Hepatocyte (in vitro differentiated cells): ENCODE measurements around the gene POLR2A.

ENCODE experiments used
- EZH2 ChIP-seq: fragments of 200-600 bp; sonication (generic); IDR thresholded peaks from 2 replicates; pipeline ENCODE4 v1.6.1; 2016; ENCODE audit warnings: antibody characterized with exemption, mild to moderate bottlenecking, borderline replicate concordance
- TF ChIP-seq, protein P1 (sequence below): fragments of 200-600 bp; sonication (generic); IDR thresholded peaks from 2 replicates; pipeline ENCODE4 v1.5.1; 2016; ENCODE audit warnings: antibody characterized with exemption, mild to moderate bottlenecking; ENCODE audit not compliant: poor library complexity

DNA sequence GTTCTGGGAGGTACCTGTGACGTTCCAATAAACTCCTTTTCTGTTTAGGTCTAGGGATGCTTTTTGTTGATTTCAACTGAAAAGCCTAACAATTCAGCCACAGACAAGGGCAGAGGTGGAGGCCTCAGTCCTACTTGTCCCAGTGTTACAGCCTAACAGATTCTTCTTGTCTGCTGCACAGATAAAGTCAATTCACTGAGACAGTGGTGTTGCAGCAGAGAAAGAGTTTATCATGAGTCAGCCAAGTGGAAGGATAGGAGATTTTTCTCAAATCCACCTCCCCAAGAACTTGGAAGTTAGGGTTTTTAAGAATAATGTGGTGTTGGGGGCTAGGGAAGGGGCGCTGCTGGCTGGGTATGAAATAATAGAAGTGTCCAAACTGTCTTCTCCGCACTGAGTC, 53.9 kb downstream of the POLR2A start:
- TF ChIP-seq, protein P1, sequence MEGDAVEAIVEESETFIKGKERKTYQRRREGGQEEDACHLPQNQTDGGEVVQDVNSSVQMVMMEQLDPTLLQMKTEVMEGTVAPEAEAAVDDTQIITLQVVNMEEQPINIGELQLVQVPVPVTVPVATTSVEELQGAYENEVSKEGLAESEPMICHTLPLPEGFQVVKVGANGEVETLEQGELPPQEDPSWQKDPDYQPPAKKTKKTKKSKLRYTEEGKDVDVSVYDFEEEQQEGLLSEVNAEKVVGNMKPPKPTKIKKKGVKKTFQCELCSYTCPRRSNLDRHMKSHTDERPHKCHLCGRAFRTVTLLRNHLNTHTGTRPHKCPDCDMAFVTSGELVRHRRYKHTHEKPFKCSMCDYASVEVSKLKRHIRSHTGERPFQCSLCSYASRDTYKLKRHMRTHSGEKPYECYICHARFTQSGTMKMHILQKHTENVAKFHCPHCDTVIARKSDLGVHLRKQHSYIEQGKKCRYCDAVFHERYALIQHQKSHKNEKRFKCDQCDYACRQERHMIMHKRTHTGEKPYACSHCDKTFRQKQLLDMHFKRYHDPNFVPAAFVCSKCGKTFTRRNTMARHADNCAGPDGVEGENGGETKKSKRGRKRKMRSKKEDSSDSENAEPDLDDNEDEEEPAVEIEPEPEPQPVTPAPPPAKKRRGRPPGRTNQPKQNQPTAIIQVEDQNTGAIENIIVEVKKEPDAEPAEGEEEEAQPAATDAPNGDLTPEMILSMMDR = no peak
- no peak for TF ChIP-seq EZH2
